HEK293 (cell line): ENCODE results near the gene EFCC1.

Experiments
- CTCF ChIA-PET: fragments of 350-600 bp; formaldehyde crosslinking; extraction: SDS; loops from one replicate; lab custom pipeline; 2021; ENCODE audit warnings: antibody characterized with exemption; lab: Yijun Ruan, JAX
- POLR2A ChIA-PET: fragments of 300-600 bp; formaldehyde crosslinking; extraction: SDS; loops from one replicate; lab custom pipeline; 2020; ENCODE audit warnings: antibody characterized with exemption, inconsistent platforms; lab: Yijun Ruan, JAX
- H3K27ac ChIP-seq: fragments of 200-500 bp; sonication (Bioruptor generic); 2 replicates; pipeline ENCODE4 v1.5.1; 2014; ENCODE audit warnings: low read depth, low read length, control low read depth, inconsistent platforms; ENCODE audit errors: extremely low read depth
- H3K36me3 ChIP-seq, 2 experiments: fragments of 200-500 bp in 1 of 2; sonication (Bioruptor generic) in 1 of 2; 1 replicate in 1 of 2; 2 replicates in 1 of 2; pipeline ENCODE4 v1.5.1; 2014 to 2017; ENCODE audit warnings: inconsistent platforms in 2 of 2, low read length in 2 of 2; ENCODE audit not compliant: control insufficient read depth in 2 of 2, insufficient read depth in 1 of 2
- H3K4me1 ChIP-seq: fragments of 200-500 bp; sonication (Bioruptor generic); 2 replicates; pipeline ENCODE4 v1.5.1; 2014; ENCODE audit warnings: mild to moderate bottlenecking, low read length, inconsistent platforms; ENCODE audit not compliant: control insufficient read depth, insufficient read depth
- H3K4me3 ChIP-seq: 2 replicates; pipeline ENCODE4 v1.5.1; 2011; ENCODE audit warnings: low read depth, mild to moderate bottlenecking, control low read depth, low read length, moderate library complexity
- H3K9me3 ChIP-seq: fragments of 200-500 bp; sonication (Bioruptor generic); 2 replicates; pipeline ENCODE4 v1.5.1; 2014; ENCODE audit warnings: low read depth, low read length, inconsistent platforms; ENCODE audit not compliant: control insufficient read depth, insufficient read depth
- IKZF3 ChIP-seq: fragments of 450-650 bp; IDR thresholded peaks from 2 replicates; pipeline ENCODE4 v1.5.0; 2018; ENCODE audit warnings: missing biosample characterization, mild to moderate bottlenecking, missing genetic modification characterization, moderate library complexity
- YY1 ChIP-seq: fragments of 450-650 bp; formaldehyde crosslinking; IDR thresholded peaks from 2 replicates; pipeline ENCODE4 v1.5.1; 2018; ENCODE audit warnings: missing biosample characterization, missing genetic modification characterization
- ZBTB17 ChIP-seq: fragments of 450-650 bp; formaldehyde crosslinking; IDR thresholded peaks from 2 replicates; pipeline ENCODE4 v1.5.1; 2016; ENCODE audit warnings: missing biosample characterization, missing genetic modification characterization
- ZBTB26 ChIP-seq: fragments of 450-650 bp; formaldehyde crosslinking; optimal IDR thresholded peaks from 2 replicates; pipeline ENCODE3; 2016; ENCODE audit warnings: missing biosample characterization, mild to moderate bottlenecking, missing genetic modification characterization
- ZBTB6 ChIP-seq: fragments of 450-650 bp; formaldehyde crosslinking; IDR thresholded peaks from 2 replicates; pipeline ENCODE4 v1.5.1; 2017; ENCODE audit warnings: missing biosample characterization, missing genetic modification characterization
- ZNF148 ChIP-seq: fragments of 450-650 bp; formaldehyde crosslinking; IDR thresholded peaks from 2 replicates; pipeline ENCODE4 v1.5.0; 2017; ENCODE audit warnings: missing biosample characterization, missing genetic modification characterization, borderline replicate concordance
- ZNF416 ChIP-seq: fragments of 450-650 bp; formaldehyde crosslinking; IDR thresholded peaks from 2 replicates; pipeline ENCODE4 v1.5.1; 2016; ENCODE audit warnings: missing biosample characterization, missing genetic modification characterization
- ZNF423 ChIP-seq: fragments of 450-650 bp; formaldehyde crosslinking; IDR thresholded peaks from 2 replicates; pipeline ENCODE4 v1.5.1; 2016; ENCODE audit warnings: missing biosample characterization, missing genetic modification characterization
- ZNF548 ChIP-seq: fragments of 450-650 bp; formaldehyde crosslinking; IDR thresholded peaks from 2 replicates; pipeline ENCODE4 v1.5.1; 2016; ENCODE audit warnings: missing biosample characterization, missing genetic modification characterization
- ZNF561 ChIP-seq: fragments of 450-650 bp; IDR thresholded peaks from 2 replicates; pipeline ENCODE4 v1.5.1; 2018; ENCODE audit warnings: missing biosample characterization, missing genetic modification characterization, borderline replicate concordance
- ZNF600 ChIP-seq: fragments of 450-650 bp; formaldehyde crosslinking; IDR thresholded peaks from 2 replicates; pipeline ENCODE4 v1.5.1; 2016; ENCODE audit warnings: missing biosample characterization, missing genetic modification characterization
- ZNF623 ChIP-seq: fragments of 450-650 bp; formaldehyde crosslinking; IDR thresholded peaks from 2 replicates; pipeline ENCODE4 v1.5.1; 2016; ENCODE audit warnings: missing biosample characterization, missing genetic modification characterization
- ZNF626 ChIP-seq: fragments of 450-650 bp; sonication (Bioruptor Pico); formaldehyde crosslinking; IDR thresholded peaks from 2 replicates; pipeline ENCODE4 v1.5.1; 2018; ENCODE audit warnings: missing biosample characterization, missing genetic modification characterization, inconsistent platforms
- ZNF658 ChIP-seq: fragments of 450-650 bp; formaldehyde crosslinking; IDR thresholded peaks from 2 replicates; pipeline ENCODE4; 2016; ENCODE audit warnings: missing biosample characterization, missing genetic modification characterization
- ZNF660 ChIP-seq: fragments of 450-650 bp; IDR thresholded peaks from 2 replicates; pipeline ENCODE4 v1.5.1; 2018; ENCODE audit warnings: missing biosample characterization, mild to moderate bottlenecking, missing genetic modification characterization
- TF ChIP-seq, protein P1 (sequence below): fragments of 450-650 bp; formaldehyde crosslinking; IDR thresholded peaks from 2 replicates; pipeline ENCODE4 v1.5.1; 2016; ENCODE audit warnings: missing biosample characterization, missing genetic modification characterization
- TF ChIP-seq, protein P2 (sequence below): fragments of 450-650 bp; formaldehyde crosslinking; IDR thresholded peaks from 2 replicates; pipeline ENCODE4 v1.5.1; 2016; ENCODE audit warnings: missing biosample characterization, missing genetic modification characterization
- TF ChIP-seq, protein P3 (sequence below): sonication (generic); formaldehyde crosslinking; IDR thresholded peaks from 2 replicates; pipeline ENCODE4 v1.8.1; 2022; ENCODE audit warnings: mild to moderate bottlenecking, moderate library complexity, missing genetic modification reagents
- TF ChIP-seq, protein P4 (sequence below): fragments of 450-650 bp; formaldehyde crosslinking; IDR thresholded peaks from 2 replicates; pipeline ENCODE4 v1.5.1; 2016; ENCODE audit warnings: missing biosample characterization, missing genetic modification characterization
- TF ChIP-seq, protein P5 (sequence below): fragments of 450-650 bp; formaldehyde crosslinking; IDR thresholded peaks from 2 replicates; pipeline ENCODE4 v1.5.1; 2016; ENCODE audit warnings: missing biosample characterization, missing genetic modification characterization

The EFCC1 gene

GRCh38 chr3:129085818-129086217, 84.7 kb downstream of the EFCC1 start:
- ChIA-PET POLR2A (no interaction called here), CTCF (no interaction called here)
- Histone ChIP-seq H3K9me3 (no peaks in the 10 kb centered on the region), H3K4me3 (no peak overlapping the region), H3K4me1 (no peaks in the 10 kb centered on the region), H3K27ac (no peak overlapping the region), H3K36me3 (no peaks in the 10 kb centered on the region)
- TF ChIP-seq ZNF600 (tag by site-specific recombination) (no peak), ZBTB6 (tag by site-specific recombination) (no peak), ZNF626 (tag by site-specific recombination) (no peak), IKZF3 (tag by site-specific recombination) (no peak), YY1 (tag by site-specific recombination) (no peak), ZNF148 (no peak), ZNF548 (tag by site-specific recombination) (no peak), ZBTB17 (tag by site-specific recombination) (no peak), ZNF658 (no peak), ZNF416 (tag by site-specific recombination) (no peak)
- TF ChIP-seq, protein P1, sequence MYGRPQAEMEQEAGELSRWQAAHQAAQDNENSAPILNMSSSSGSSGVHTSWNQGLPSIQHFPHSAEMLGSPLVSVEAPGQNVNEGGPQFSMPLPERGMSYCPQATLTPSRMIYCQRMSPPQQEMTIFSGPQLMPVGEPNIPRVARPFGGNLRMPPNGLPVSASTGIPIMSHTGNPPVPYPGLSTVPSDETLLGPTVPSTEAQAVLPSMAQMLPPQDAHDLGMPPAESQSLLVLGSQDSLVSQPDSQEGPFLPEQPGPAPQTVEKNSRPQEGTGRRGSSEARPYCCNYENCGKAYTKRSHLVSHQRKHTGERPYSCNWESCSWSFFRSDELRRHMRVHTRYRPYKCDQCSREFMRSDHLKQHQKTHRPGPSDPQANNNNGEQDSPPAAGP (tag by site-specific recombination) = no peak
- TF ChIP-seq, protein P2, sequence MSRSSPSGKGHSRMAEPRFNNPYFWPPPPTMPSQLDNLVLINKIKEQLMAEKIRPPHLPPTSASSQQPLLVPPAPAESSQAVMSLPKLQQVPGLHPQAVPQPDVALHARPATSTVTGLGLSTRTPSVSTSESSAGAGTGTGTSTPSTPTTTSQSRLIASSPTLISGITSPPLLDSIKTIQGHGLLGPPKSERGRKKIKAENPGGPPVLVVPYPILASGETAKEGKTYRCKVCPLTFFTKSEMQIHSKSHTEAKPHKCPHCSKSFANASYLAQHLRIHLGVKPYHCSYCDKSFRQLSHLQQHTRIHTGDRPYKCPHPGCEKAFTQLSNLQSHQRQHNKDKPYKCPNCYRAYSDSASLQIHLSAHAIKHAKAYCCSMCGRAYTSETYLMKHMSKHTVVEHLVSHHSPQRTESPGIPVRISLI (tag by site-specific recombination) = no peak
- TF ChIP-seq, protein P3, sequence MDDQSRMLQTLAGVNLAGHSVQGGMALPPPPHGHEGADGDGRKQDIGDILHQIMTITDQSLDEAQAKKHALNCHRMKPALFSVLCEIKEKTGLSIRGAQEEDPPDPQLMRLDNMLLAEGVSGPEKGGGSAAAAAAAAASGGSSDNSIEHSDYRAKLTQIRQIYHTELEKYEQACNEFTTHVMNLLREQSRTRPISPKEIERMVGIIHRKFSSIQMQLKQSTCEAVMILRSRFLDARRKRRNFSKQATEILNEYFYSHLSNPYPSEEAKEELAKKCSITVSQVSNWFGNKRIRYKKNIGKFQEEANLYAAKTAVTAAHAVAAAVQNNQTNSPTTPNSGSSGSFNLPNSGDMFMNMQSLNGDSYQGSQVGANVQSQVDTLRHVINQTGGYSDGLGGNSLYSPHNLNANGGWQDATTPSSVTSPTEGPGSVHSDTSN (CRISPR knock-in tag) = no peak
- TF ChIP-seq, protein P4, sequence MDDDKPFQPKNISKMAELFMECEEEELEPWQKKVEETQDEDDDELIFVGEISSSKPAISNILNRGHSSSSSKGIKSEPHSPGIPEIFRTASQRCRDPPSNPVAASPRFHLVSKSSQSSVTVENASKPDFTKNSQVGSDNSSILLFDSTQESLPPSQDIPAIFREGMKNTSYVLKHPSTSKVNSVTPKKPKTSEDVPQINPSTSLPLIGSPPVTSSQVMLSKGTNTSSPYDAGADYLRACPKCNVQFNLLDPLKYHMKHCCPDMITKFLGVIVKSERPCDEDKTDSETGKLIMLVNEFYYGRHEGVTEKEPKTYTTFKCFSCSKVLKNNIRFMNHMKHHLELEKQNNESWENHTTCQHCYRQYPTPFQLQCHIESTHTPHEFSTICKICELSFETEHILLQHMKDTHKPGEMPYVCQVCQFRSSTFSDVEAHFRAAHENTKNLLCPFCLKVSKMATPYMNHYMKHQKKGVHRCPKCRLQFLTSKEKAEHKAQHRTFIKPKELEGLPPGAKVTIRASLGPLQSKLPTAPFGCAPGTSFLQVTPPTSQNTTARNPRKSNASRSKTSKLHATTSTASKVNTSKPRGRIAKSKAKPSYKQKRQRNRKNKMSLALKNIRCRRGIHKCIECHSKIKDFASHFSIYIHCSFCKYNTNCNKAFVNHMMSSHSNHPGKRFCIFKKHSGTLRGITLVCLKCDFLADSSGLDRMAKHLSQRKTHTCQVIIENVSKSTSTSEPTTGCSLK = no peak

DNA sequence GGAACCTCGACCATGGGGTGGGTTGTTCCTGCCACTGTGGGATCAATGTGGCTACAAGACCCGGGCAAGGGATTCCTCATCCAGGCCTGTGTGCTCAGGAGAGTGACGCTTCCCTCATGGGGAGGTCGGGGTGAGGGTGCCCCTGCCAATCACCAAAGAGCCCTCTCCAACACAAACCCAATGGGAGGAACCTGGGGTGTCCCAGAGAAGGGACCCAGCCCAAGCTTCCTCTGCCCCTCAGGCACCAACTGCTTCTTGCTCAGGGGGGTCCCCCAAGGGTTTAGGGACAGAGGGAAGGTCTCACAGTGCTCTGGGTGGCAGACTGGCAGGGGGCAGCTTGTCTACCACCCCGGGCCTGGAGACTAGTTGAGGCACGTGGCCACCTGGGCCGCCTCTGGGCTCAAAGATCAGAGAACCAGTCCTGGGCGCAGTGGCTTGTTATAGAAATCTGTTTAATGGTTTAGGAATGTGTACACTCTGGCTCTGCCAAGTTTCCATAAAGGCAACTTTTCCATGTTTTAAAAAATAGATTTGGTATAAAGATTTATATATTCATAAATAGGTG, 86.1 kb downstream of the EFCC1 start:
- Histone ChIP-seq H3K9me3 (no peaks in the 10 kb centered on the region), H3K4me3 (no peak overlapping the region), H3K36me3 (peaks cover 0 to 6% of the 10 kb centered on the region in 2 experiments; a peak in 2 of 3 replicates), H3K27ac (no peak overlapping the region), H3K4me1 (no peaks in the 10 kb centered on the region)
- CTCF ChIA-PET = interaction anchor here (0.8 to 1.0 kb wide), 2 partner anchors 33 to 117 kb away, joined by 3 to 5 read pairs; no protein-coding TSS in a partner anchor
- POLR2A ChIA-PET = no interaction called here
- no peak for TF ChIP-seq ZNF561 (tag by site-specific recombination)
- TF ChIP-seq ZNF423 = no peak
- no peak for TF ChIP-seq ZNF660 (tag by site-specific recombination)
- no peak for TF ChIP-seq ZBTB26 (tag by site-specific recombination)
- TF ChIP-seq, protein P5, sequence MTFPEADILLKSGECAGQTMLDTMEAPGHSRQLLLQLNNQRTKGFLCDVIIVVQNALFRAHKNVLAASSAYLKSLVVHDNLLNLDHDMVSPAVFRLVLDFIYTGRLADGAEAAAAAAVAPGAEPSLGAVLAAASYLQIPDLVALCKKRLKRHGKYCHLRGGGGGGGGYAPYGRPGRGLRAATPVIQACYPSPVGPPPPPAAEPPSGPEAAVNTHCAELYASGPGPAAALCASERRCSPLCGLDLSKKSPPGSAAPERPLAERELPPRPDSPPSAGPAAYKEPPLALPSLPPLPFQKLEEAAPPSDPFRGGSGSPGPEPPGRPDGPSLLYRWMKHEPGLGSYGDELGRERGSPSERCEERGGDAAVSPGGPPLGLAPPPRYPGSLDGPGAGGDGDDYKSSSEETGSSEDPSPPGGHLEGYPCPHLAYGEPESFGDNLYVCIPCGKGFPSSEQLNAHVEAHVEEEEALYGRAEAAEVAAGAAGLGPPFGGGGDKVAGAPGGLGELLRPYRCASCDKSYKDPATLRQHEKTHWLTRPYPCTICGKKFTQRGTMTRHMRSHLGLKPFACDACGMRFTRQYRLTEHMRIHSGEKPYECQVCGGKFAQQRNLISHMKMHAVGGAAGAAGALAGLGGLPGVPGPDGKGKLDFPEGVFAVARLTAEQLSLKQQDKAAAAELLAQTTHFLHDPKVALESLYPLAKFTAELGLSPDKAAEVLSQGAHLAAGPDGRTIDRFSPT (tag by site-specific recombination) = no peak
- no peak for TF ChIP-seq ZNF623
